Panc1 (cell line): Measurements from ENCODE around the gene DAPK2. TPM values are rescaled to one million over a fixed set of nuclear protein-coding genes. Genes with fewer than 3 reads are reported as not detected.

Experiments
- ATAC-seq: fragments of 200-7000 bp; cut with Tn5 transposase; 2 replicates; pipeline ENCODE4 v1.9.1; 2020; ENCODE audit warnings: mild to moderate bottlenecking, moderate library complexity
- BruUV-seq: library from RNA; stranded (reverse); fragments of 400-500 nt; replicated peaks from 2 replicates; lab custom pipeline; 2021; lab: Mats Ljungman, UMichigan
- CTCF ChIA-PET: fragments of 300-600 bp; sonication (Branson Sonifier 250); formaldehyde crosslinking; loops from one replicate; lab custom pipeline; 2022; ENCODE audit warnings: antibody characterized with exemption; lab: Charles Lee
- POLR2A ChIA-PET: fragments of 300-600 bp; sonication (Branson Sonifier 250); formaldehyde crosslinking; loops from one replicate; lab custom pipeline; 2022; ENCODE audit warnings: antibody characterized with exemption; lab: Charles Lee
- DNase-seq: peaks from one replicate; pipeline ENCODE4 v3.0.0-alpha.2; 2010; ENCODE audit warnings: low read depth, low spot score
- H3K27ac ChIP-seq: 2 replicates; pipeline ENCODE4 v1.5.1; 2011; ENCODE audit warnings: mild to moderate bottlenecking, low read length, inconsistent platforms
- H3K27me3 ChIP-seq: fragments of 200-500 bp; sonication (Bioruptor generic); 2 replicates; pipeline ENCODE4 v1.6.0; 2014; ENCODE audit warnings: low read length, inconsistent platforms; ENCODE audit not compliant: control insufficient read depth, insufficient read depth
- H3K36me3 ChIP-seq: fragments of 200-500 bp; sonication (Bioruptor generic); 2 replicates; pipeline ENCODE4 v1.5.1; 2014; ENCODE audit warnings: inconsistent platforms, mild to moderate bottlenecking, low read length, moderate library complexity; ENCODE audit not compliant: control insufficient read depth, insufficient read depth
- H3K4me1 ChIP-seq: 2 replicates; pipeline ENCODE4 v1.5.1; 2011; ENCODE audit warnings: inconsistent platforms, mild to moderate bottlenecking, low read length, moderate library complexity; ENCODE audit not compliant: control insufficient read depth, insufficient read depth
- H3K4me3 ChIP-seq, 2 experiments: 2 replicates each; pipeline ENCODE4 v1.5.1; 2011 to 2012; ENCODE audit warnings: low read depth in 2 of 2, low read length in 2 of 2, mild to moderate bottlenecking in 2 of 2, inconsistent platforms in 1 of 2, moderate library complexity in 1 of 2
- H3K9me3 ChIP-seq: fragments of 200-500 bp; sonication (Bioruptor generic); 2 replicates; pipeline ENCODE4 v1.5.1; 2014; ENCODE audit warnings: low read depth, mild to moderate bottlenecking, inconsistent platforms, low read length, moderate library complexity; ENCODE audit not compliant: control insufficient read depth, insufficient read depth
- POLR2AphosphoS5 ChIP-seq: IDR thresholded peaks from 2 replicates; pipeline ENCODE4 v1.6.1; 2012; ENCODE audit warnings: mild to moderate bottlenecking, low read depth, low read length, moderate library complexity
- SIN3A ChIP-seq: IDR thresholded peaks from 2 replicates; pipeline ENCODE4 v1.6.1; 2012; ENCODE audit warnings: low read depth, mild to moderate bottlenecking, low read length, moderate library complexity, borderline replicate concordance; ENCODE audit not compliant: insufficient read depth
- TCF7L2 ChIP-seq: IDR thresholded peaks from 2 replicates; pipeline ENCODE4 v1.6.1; 2011; ENCODE audit warnings: mild to moderate bottlenecking, low read depth, low read length, inconsistent platforms
- in situ Hi-C: cut with HindIII; loops from 2 replicates; pipeline ENCODE4 v1.10.0; 2016; ENCODE audit warnings: low sequenced_read_pairs, low pct_unique_long_range_greater_than_20kb
- intact Hi-C: fragments of 100-400 bp; cut with micrococcal nuclease; formaldehyde crosslinking; loops from one replicate; pipeline ENCODE4 v1.10.0; 2022; ENCODE audit not compliant: unreplicated experiment
- total RNA-seq: library from RNA; stranded (reverse); gene quantifications from one replicate; pipeline ENCODE4 v1.2.1, GENCODE V29; 2021; ENCODE audit not compliant: unreplicated experiment
- TF ChIP-seq, protein P1 (sequence below), 2 experiments: IDR thresholded peaks; 2 replicates each; pipeline ENCODE4 v1.6.1; 2011 to 2012; ENCODE audit warnings: low read depth in 2 of 2, control low read depth in 1 of 2, low read length in 1 of 2, mild to moderate bottlenecking in 1 of 2, moderate library complexity in 1 of 2; ENCODE audit not compliant: insufficient read depth in 1 of 2
- TF ChIP-seq, protein P2 (sequence below): fragments of 450-650 bp; IDR thresholded peaks from 2 replicates; pipeline ENCODE4 v1.5.1; 2017; ENCODE audit warnings: mild to moderate bottlenecking

DAPK2 gene
- total RNA-seq, 1 experiment from 2014 or later: 10.2 TPM

DNA sequence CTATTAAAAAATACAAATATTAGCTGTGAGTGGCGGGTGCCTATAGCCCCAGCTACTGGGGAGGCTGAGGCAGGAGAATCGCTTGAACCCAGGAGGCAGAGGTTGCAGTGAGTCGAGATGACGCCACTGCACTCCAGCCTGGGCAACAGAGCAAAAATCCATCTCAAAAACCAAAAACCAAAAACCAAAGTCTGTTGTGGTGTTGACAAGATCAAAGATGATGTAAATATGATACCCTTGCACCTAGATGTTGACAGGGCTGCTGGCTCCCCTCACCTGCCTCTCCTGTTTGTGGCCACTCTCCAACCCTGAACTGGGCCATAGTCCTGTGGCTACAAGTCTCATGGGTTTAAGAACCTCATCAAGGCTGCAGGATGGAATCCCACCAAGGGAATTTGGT, 16.2 kb downstream of the DAPK2 start:
- DNase-seq: no peak
- Histone ChIP-seq H3K9me3 (no peaks in the 10 kb centered on the region), H3K4me3 (no peak overlapping the region), H3K27ac (no peak overlapping the region), H3K36me3 (no peaks in the 10 kb centered on the region), H3K27me3 (no peaks in the 10 kb centered on the region), H3K4me1 (no peaks in the 10 kb centered on the region)
- CTCF ChIA-PET: no interaction called here
- in situ Hi-C loops: no loop called here
- POLR2A ChIA-PET: no interaction called here
- TF ChIP-seq POLR2AphosphoS5: no peak
- no peak for TF ChIP-seq TCF7L2
- TF ChIP-seq SIN3A: no peak
- TF ChIP-seq, protein P1, sequence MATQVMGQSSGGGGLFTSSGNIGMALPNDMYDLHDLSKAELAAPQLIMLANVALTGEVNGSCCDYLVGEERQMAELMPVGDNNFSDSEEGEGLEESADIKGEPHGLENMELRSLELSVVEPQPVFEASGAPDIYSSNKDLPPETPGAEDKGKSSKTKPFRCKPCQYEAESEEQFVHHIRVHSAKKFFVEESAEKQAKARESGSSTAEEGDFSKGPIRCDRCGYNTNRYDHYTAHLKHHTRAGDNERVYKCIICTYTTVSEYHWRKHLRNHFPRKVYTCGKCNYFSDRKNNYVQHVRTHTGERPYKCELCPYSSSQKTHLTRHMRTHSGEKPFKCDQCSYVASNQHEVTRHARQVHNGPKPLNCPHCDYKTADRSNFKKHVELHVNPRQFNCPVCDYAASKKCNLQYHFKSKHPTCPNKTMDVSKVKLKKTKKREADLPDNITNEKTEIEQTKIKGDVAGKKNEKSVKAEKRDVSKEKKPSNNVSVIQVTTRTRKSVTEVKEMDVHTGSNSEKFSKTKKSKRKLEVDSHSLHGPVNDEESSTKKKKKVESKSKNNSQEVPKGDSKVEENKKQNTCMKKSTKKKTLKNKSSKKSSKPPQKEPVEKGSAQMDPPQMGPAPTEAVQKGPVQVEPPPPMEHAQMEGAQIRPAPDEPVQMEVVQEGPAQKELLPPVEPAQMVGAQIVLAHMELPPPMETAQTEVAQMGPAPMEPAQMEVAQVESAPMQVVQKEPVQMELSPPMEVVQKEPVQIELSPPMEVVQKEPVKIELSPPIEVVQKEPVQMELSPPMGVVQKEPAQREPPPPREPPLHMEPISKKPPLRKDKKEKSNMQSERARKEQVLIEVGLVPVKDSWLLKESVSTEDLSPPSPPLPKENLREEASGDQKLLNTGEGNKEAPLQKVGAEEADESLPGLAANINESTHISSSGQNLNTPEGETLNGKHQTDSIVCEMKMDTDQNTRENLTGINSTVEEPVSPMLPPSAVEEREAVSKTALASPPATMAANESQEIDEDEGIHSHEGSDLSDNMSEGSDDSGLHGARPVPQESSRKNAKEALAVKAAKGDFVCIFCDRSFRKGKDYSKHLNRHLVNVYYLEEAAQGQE (IDR thresholded peaks at IDR 0.05; ENCODE audit: insufficient read depth in 1 of 2, low read depth in 2 of 2, low read length in 1 of 2): no peak
- TF ChIP-seq, protein P2, sequence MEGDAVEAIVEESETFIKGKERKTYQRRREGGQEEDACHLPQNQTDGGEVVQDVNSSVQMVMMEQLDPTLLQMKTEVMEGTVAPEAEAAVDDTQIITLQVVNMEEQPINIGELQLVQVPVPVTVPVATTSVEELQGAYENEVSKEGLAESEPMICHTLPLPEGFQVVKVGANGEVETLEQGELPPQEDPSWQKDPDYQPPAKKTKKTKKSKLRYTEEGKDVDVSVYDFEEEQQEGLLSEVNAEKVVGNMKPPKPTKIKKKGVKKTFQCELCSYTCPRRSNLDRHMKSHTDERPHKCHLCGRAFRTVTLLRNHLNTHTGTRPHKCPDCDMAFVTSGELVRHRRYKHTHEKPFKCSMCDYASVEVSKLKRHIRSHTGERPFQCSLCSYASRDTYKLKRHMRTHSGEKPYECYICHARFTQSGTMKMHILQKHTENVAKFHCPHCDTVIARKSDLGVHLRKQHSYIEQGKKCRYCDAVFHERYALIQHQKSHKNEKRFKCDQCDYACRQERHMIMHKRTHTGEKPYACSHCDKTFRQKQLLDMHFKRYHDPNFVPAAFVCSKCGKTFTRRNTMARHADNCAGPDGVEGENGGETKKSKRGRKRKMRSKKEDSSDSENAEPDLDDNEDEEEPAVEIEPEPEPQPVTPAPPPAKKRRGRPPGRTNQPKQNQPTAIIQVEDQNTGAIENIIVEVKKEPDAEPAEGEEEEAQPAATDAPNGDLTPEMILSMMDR: no peak
- ATAC-seq: no peak
- intact Hi-C loops: no loop called here
- no TSS peak for BruUV-seq

DNA sequence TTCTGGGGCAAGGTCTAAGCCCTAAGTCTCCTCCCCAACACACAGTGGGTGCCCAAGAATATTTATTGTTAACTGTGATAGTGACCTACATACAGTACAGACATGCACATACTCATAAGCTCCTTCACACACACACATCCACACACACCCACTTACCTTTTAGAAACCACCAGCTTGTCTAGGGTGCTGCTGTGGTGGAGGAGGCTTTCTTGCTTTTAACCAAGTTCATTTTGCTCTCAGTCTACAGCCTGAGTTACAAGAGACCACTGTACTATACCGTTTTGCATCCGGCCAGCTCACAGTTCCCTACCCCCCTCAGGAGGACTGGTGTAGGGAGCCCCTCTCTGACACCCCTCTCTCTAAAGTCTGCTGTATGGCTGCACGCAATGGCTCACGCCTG, 16.7 kb downstream of the DAPK2 start:
- in situ Hi-C loops (no loop called here), intact Hi-C loops (no loop called here)
- Histone ChIP-seq H3K36me3 (no peaks in the 10 kb centered on the region), H3K9me3 (no peaks in the 10 kb centered on the region), H3K27me3 (no peaks in the 10 kb centered on the region), H3K4me3 (no peak overlapping the region), H3K27ac (no peak overlapping the region), H3K4me1 (no peaks in the 10 kb centered on the region)
- ChIA-PET POLR2A (no interaction called here), CTCF (no interaction called here)
- TF ChIP-seq SIN3A (no peak), POLR2AphosphoS5 (no peak), TCF7L2 (no peak)
- TF ChIP-seq, protein P1 (IDR thresholded peaks at IDR 0.05; ENCODE audit: insufficient read depth in 1 of 2, low read depth in 2 of 2, low read length in 1 of 2): no peak
- TF ChIP-seq, protein P2: no peak
- ATAC-seq (no peak), DNase-seq (no peak)
- no TSS peak for BruUV-seq
